GM12878 (cell line): ENCODE data around the gene WNT5A. TPM values are rescaled to one million over a fixed set of nuclear protein-coding genes. Genes with fewer than 3 reads are reported as not detected.

Experiments used
- ATAC-seq: fragments of 200-7000 bp; cut with Tn5 transposase; 3 replicates; pipeline ENCODE4 v1.9.1; 2020; ENCODE audit warnings: mild to moderate bottlenecking, moderate library complexity
- BruUV-seq: library from RNA; stranded (reverse); fragments of 400-500 nt; replicated peaks from 2 replicates; lab custom pipeline; 2021; lab: Mats Ljungman, UMichigan
- CTCF ChIA-PET: fragments of 300-600 bp; sonication (Branson Sonifier 250); formaldehyde crosslinking; extraction: SDS; loops from one replicate; lab custom pipeline; 2021; ENCODE audit warnings: inconsistent platforms; lab: Yijun Ruan, JAX
- POLR2A ChIA-PET: fragments of 350-600 bp; formaldehyde crosslinking; extraction: SDS; loops from one replicate; lab custom pipeline; 2021; ENCODE audit warnings: inconsistent platforms; lab: Charles Lee
- RAD21 ChIA-PET: fragments of 300-600 bp; sonication (Branson Sonifier 250); formaldehyde crosslinking; loops from one replicate; lab custom pipeline; 2023; ENCODE audit warnings: antibody characterized with exemption; ENCODE audit not compliant: unreplicated experiment; lab: Charles Lee
- SMC1A ChIA-PET: fragments of 300-600 bp; sonication (Branson Sonifier 250); formaldehyde crosslinking; loops from one replicate; lab custom pipeline; 2023; ENCODE audit not compliant: unreplicated experiment, uncharacterized antibody; lab: Charles Lee
- DNase-seq: peaks from one replicate; pipeline ENCODE4 v3.0.0-alpha.2; 2011; ENCODE audit warnings: low read depth, low spot score
- FAIRE-seq: peaks from 3 replicates; lab custom pipeline; 2011; peaks lifted over from hg19 to GRCh38; lab: Jason Lieb, UNC
- H2AFZ ChIP-seq: 2 replicates; pipeline ENCODE4 v1.6.0; 2011; ENCODE audit warnings: low read depth, low read length, control low read depth; ENCODE audit not compliant: control insufficient read depth
- H3K27ac ChIP-seq: 2 replicates; pipeline ENCODE4 v1.5.1; 2011; ENCODE audit warnings: control low read depth; ENCODE audit not compliant: control insufficient read depth, insufficient read depth
- H3K27me3 ChIP-seq, 2 experiments: replicated peaks in 1 of 2; 2 replicates each; pipeline versions ENCODE4 v1.6.0 to v1.6.1; 2011; ENCODE audit warnings: low read length in 1 of 2; ENCODE audit not compliant: control insufficient read depth in 2 of 2, insufficient read depth in 2 of 2
- H3K36me3 ChIP-seq, 2 experiments: 2 replicates each; pipeline ENCODE4 v1.5.1; 2011; ENCODE audit warnings: low read length in 1 of 2; ENCODE audit not compliant: control insufficient read depth in 2 of 2, insufficient read depth in 2 of 2
- H3K4me1 ChIP-seq: 2 replicates; pipeline ENCODE4 v1.6.1; 2011; ENCODE audit warnings: mild to moderate bottlenecking, low read length, moderate library complexity, mixed read lengths; ENCODE audit not compliant: control insufficient read depth, insufficient read depth
- H3K4me2 ChIP-seq: 2 replicates; pipeline ENCODE4 v1.6.0; 2011; ENCODE audit warnings: control low read depth; ENCODE audit not compliant: control insufficient read depth, insufficient read depth
- H3K4me3 ChIP-seq: fragments of 200-600 bp; sonication (generic); 2 replicates; pipeline ENCODE4 v1.5.1; 2016
- H3K79me2 ChIP-seq: 2 replicates; pipeline ENCODE4 v1.6.0; 2011; ENCODE audit warnings: low read length; ENCODE audit not compliant: control insufficient read depth, insufficient read depth
- H3K9ac ChIP-seq: 2 replicates; pipeline ENCODE4 v1.8.0; 2011; ENCODE audit warnings: low read length, control low read depth, mixed read lengths; ENCODE audit not compliant: control insufficient read depth, insufficient read depth
- H3K9me3 ChIP-seq: replicated peaks from 3 replicates; pipeline ENCODE4 v1.5.1; 2011; ENCODE audit warnings: mild to moderate bottlenecking, low read length; ENCODE audit not compliant: control insufficient read depth, insufficient read depth
- H4K20me1 ChIP-seq: 2 replicates; pipeline ENCODE4 v1.6.0; 2011; ENCODE audit not compliant: control insufficient read depth, insufficient read depth
- ATF3 ChIP-seq: IDR thresholded peaks from 2 replicates; pipeline ENCODE4 v1.6.1; 2011; ENCODE audit warnings: low read depth, mild to moderate bottlenecking, low read length, moderate library complexity, borderline replicate concordance; ENCODE audit errors: extremely low read depth
- BCLAF1 ChIP-seq: fragments of 450-650 bp; IDR thresholded peaks from 2 replicates; pipeline ENCODE4 v1.6.1; 2017; ENCODE audit warnings: antibody characterized with exemption, mild to moderate bottlenecking, moderate library complexity
- CBX5 ChIP-seq: sonication (generic); IDR thresholded peaks from 2 replicates; pipeline ENCODE4 v1.6.1; 2016; ENCODE audit warnings: low read depth, moderate library complexity, mild to moderate bottlenecking, inconsistent platforms
- CEBPB ChIP-seq, 2 experiments: fragments of 150-350 bp in 1 of 2; IDR thresholded peaks; 2 replicates each; pipeline ENCODE4 v1.6.1; 2012 to 2014; ENCODE audit warnings: low read depth in 2 of 2, low read length in 2 of 2, borderline replicate concordance in 1 of 2, inconsistent platforms in 1 of 2
- CREM ChIP-seq: IDR thresholded peaks from 2 replicates; pipeline ENCODE4 v1.6.1; 2014; ENCODE audit warnings: antibody characterized with exemption, low read depth
- NFYA ChIP-seq: IDR thresholded peaks from 2 replicates; pipeline ENCODE4 v1.6.1; 2011; ENCODE audit warnings: low read depth, mild to moderate bottlenecking, low read length, improper control_type of control experiment, borderline replicate concordance
- NR2C2 ChIP-seq: IDR thresholded peaks from 2 replicates; pipeline ENCODE4 v1.6.1; 2011; ENCODE audit warnings: borderline replicate concordance, low read depth; ENCODE audit not compliant: control insufficient read depth, insufficient read length
- USF2 ChIP-seq: IDR thresholded peaks from 2 replicates; pipeline ENCODE4 v1.6.1; 2011; ENCODE audit warnings: low read depth, low read length, improper control_type of control experiment, borderline replicate concordance
- ZNF207 ChIP-seq: fragments of 450-650 bp; IDR thresholded peaks from 2 replicates; pipeline ENCODE4 v1.6.1; 2014; ENCODE audit warnings: antibody characterized with exemption, mild to moderate bottlenecking, borderline replicate concordance
- WGBS: methylation state at CpG from one replicate; pipeline ENCODE4 v1.1.6; 2016; ENCODE audit warnings: low lambda C conversion rate; ENCODE audit not compliant: insufficient replicate concordance, insufficient coverage; ENCODE audit errors: missing lambda C conversion rate; 5-methylcytosine and 5-hydroxymethylcytosine counted together
- in situ Hi-C: fragments of 300-500 bp; cut with MboI; formaldehyde crosslinking; loops from 9 replicates; pipeline ENCODE4 v1.14.3; 2018; ENCODE audit warnings: mixed read lengths
- intact Hi-C: fragments of 100-400 bp; cut with micrococcal nuclease; formaldehyde crosslinking; loops from one replicate; pipeline ENCODE4 v1.14.2; 2022; ENCODE audit not compliant: unreplicated experiment
- polyA plus RNA-seq, 11 experiments: library from polyadenylated mRNA; depleted of rRNA in 4 of 11; unstranded in 6 of 11; stranded (reverse) in 5 of 11; fragments of >200 nt; fragmentation: Nextera tagmentation in 4 of 11; fragmentation: Illumina TruSeq in 1 of 11; extraction: Ambion mirVana in 4 of 11; extraction: Trizol in 1 of 11; gene quantifications; 1 replicate in 1 of 11; 2 replicates in 10 of 11; pipeline versions ENCODE4 v1.2.1 to v1.2.3, GENCODE V29; 2011 to 2016; ENCODE audit warnings: inconsistent platforms in 2 of 11, missing spikeins in 2 of 11, low read depth in 1 of 11
- total RNA-seq, 4 experiments: library from RNA; depleted of rRNA in 3 of 4; stranded (reverse); fragments of >200 nt in 3 of 4; fragmentation: Illumina TruSeq in 1 of 4; extraction: Trizol in 1 of 4; gene quantifications; 2 replicates each; pipeline versions ENCODE4 v1.2.1 to v1.2.3, GENCODE V29; 2013 to 2021

The WNT5A gene
- total and polyA plus RNA-seq, 10 of the 15 experiments (the other 5 are each of a cell fraction or from before 2014, with no cell fraction given) = 0.06 to 2.8 (median 0.39) TPM

GRCh38 chr3:55426486-55426885 lies 60.6 kb downstream of the WNT5A start:
- Histone ChIP-seq H3K4me3 (no peak overlapping the region), H4K20me1 (no peaks in the 10 kb centered on the region), H3K36me3 (no peaks in the 10 kb centered on the region), H3K27me3 (no peaks in the 10 kb centered on the region; a peak in 1 of 4 replicates), H3K9me3 (no peaks in the 10 kb centered on the region), H3K27ac (no peak overlapping the region), H3K4me2 (no peak overlapping the region), H3K79me2 (no peaks in the 10 kb centered on the region), H3K9ac (no peak overlapping the region), H2AFZ (no peak overlapping the region), H3K4me1 (no peaks in the 10 kb centered on the region)
- ChIA-PET CTCF (interaction anchor here (0.9 to 1.6 kb wide), 3 partner anchors 8 to 827 kb away, joined by 3 to 5 read pairs (median 4); no protein-coding TSS in a partner anchor), RAD21 (no interaction called here), SMC1A (interaction anchor here (0.8 kb wide), 1 partner anchor 278 kb away, joined by 5 read pairs; no protein-coding TSS in a partner anchor), POLR2A (no interaction called here)
- TF ChIP-seq ATF3 = no peak
- TF ChIP-seq BCLAF1 = no peak
- TF ChIP-seq CEBPB (IDR thresholded peaks at IDR 0.05; ENCODE audit: borderline replicate concordance in 1 of 2, low read depth in 2 of 2, low read length in 2 of 2) = no peak
- TF ChIP-seq NR2C2 = no peak
- TF ChIP-seq USF2 = no peak
- TF ChIP-seq CREM = no peak
- TF ChIP-seq ZNF207 = no peak
- TF ChIP-seq NFYA = no peak
- TF ChIP-seq CBX5 = no peak
- FAIRE-seq (no peak), DNase-seq (no peak), ATAC-seq (no peak)
- no TSS peak for BruUV-seq
- WGBS = 54% methylated on average over 4 of the region's 4 CpGs
- in situ Hi-C loops = no loop called here
- intact Hi-C loops = no loop called here
